H9 (cell line): ENCODE measurements around the gene SBNO1. TPM values are rescaled to one million over a fixed set of nuclear protein-coding genes. Genes with fewer than 3 reads are reported as not detected.

ENCODE experiments used
- DNase-seq: peaks from one replicate; pipeline ENCODE4 v3.0.0-alpha.2; 2017
- H2AFZ ChIP-seq: one replicate; pipeline ENCODE4 v1.6.1; 2013; ENCODE audit warnings: mild to moderate bottlenecking, low read length, control low read depth, moderate library complexity
- H2AK5ac ChIP-seq: 2 replicates; pipeline ENCODE4 v1.6.1; 2013; ENCODE audit warnings: low read length, control low read depth, mixed read lengths; ENCODE audit not compliant: insufficient read length
- H2BK120ac ChIP-seq: one replicate; pipeline ENCODE4 v1.6.1; 2013; ENCODE audit warnings: low read depth, mild to moderate bottlenecking, low read length, control low read depth, inconsistent platforms; ENCODE audit not compliant: poor library complexity, severe bottlenecking
- H2BK12ac ChIP-seq: 2 replicates; pipeline ENCODE4 v1.6.1; 2013; ENCODE audit warnings: low read length, control low read depth, mixed read lengths, low read depth; ENCODE audit not compliant: insufficient read length
- H2BK15ac ChIP-seq: 2 replicates; pipeline ENCODE4 v1.6.1; 2013; ENCODE audit warnings: low read depth, low read length, control low read depth
- H2BK20ac ChIP-seq: one replicate; pipeline ENCODE4 v1.6.1; 2013; ENCODE audit warnings: low read depth, mild to moderate bottlenecking, low read length, control low read depth, inconsistent platforms; ENCODE audit not compliant: poor library complexity, severe bottlenecking
- H2BK5ac ChIP-seq: 2 replicates; pipeline ENCODE4 v1.6.1; 2013; ENCODE audit warnings: low read length, control low read depth, mixed read lengths; ENCODE audit not compliant: insufficient read length
- H3K14ac ChIP-seq: 2 replicates; pipeline ENCODE4 v1.6.1; 2013; ENCODE audit warnings: low read length, control low read depth; ENCODE audit not compliant: insufficient read depth
- H3K18ac ChIP-seq: 2 replicates; pipeline ENCODE4 v1.6.1; 2013; ENCODE audit warnings: low read depth, mild to moderate bottlenecking, mixed read lengths, low read length, control low read depth; ENCODE audit not compliant: insufficient read length
- H3K23ac ChIP-seq: 2 replicates; pipeline ENCODE4 v1.6.1; 2013; ENCODE audit warnings: low read length, control low read depth, mixed read lengths, low read depth; ENCODE audit not compliant: insufficient read length
- H3K23me2 ChIP-seq: 2 replicates; pipeline ENCODE4 v1.6.1; 2013; ENCODE audit warnings: low read depth, mild to moderate bottlenecking, mixed read lengths, low read length, control low read depth; ENCODE audit not compliant: insufficient read length, poor library complexity, severe bottlenecking
- H3K27ac ChIP-seq: 2 replicates; pipeline ENCODE4 v1.5.1; 2013; ENCODE audit warnings: low read length, control low read depth, mixed read lengths, low read depth; ENCODE audit not compliant: insufficient read length
- H3K27me3 ChIP-seq: 2 replicates; pipeline ENCODE4 v1.6.1; 2013; ENCODE audit warnings: low read length, control low read depth, inconsistent platforms; ENCODE audit not compliant: insufficient read depth
- H3K4ac ChIP-seq: 2 replicates; pipeline ENCODE4 v1.6.1; 2013; ENCODE audit warnings: low read depth, mild to moderate bottlenecking, control low read depth, inconsistent platforms, low read length, moderate library complexity
- H3K4me1 ChIP-seq: 2 replicates; pipeline ENCODE4 v1.6.1; 2013; ENCODE audit warnings: low read length, control low read depth, inconsistent platforms; ENCODE audit not compliant: insufficient read depth
- H3K4me2 ChIP-seq: 2 replicates; pipeline ENCODE4 v1.6.1; 2013; ENCODE audit warnings: low read length, control low read depth, mixed read lengths; ENCODE audit not compliant: insufficient read length, insufficient read depth
- H3K56ac ChIP-seq: 2 replicates; pipeline ENCODE4 v1.6.1; 2013; ENCODE audit warnings: low read depth, mild to moderate bottlenecking, mixed read lengths, low read length, control low read depth; ENCODE audit not compliant: insufficient read length
- H3K79me1 ChIP-seq: 2 replicates; pipeline ENCODE4 v1.6.1; 2013; ENCODE audit warnings: low read depth, mild to moderate bottlenecking, moderate library complexity, low read length, control low read depth, inconsistent platforms; ENCODE audit not compliant: insufficient read depth, poor library complexity, severe bottlenecking
- H3K79me2 ChIP-seq: 2 replicates; pipeline ENCODE4 v1.6.1; 2013; ENCODE audit warnings: low read length, control low read depth, inconsistent platforms; ENCODE audit not compliant: insufficient read depth
- H3K9ac ChIP-seq: 2 replicates; pipeline ENCODE4 v1.6.1; 2013; ENCODE audit warnings: low read length, control low read depth, mixed read lengths; ENCODE audit not compliant: insufficient read length; ENCODE audit errors: extremely low read depth
- H3K9me3 ChIP-seq: one replicate; pipeline ENCODE4 v1.6.1; 2013; ENCODE audit warnings: low read depth, low read length, inconsistent platforms; ENCODE audit not compliant: control insufficient read depth
- H3T11ph ChIP-seq: one replicate; pipeline ENCODE4 v1.6.1; 2013; ENCODE audit warnings: mild to moderate bottlenecking, low read length, control low read depth, inconsistent platforms
- H4K20me1 ChIP-seq: one replicate; pipeline ENCODE4 v1.6.1; 2013; ENCODE audit not compliant: control insufficient read depth, insufficient read length, insufficient read depth
- H4K5ac ChIP-seq: 2 replicates; pipeline ENCODE4 v1.6.1; 2013; ENCODE audit warnings: low read depth, mild to moderate bottlenecking, mixed read lengths, low read length, control low read depth; ENCODE audit not compliant: insufficient read length
- H4K8ac ChIP-seq: replicated peaks from 2 replicates; pipeline ENCODE4 v1.6.1; 2013; ENCODE audit warnings: low read length, control low read depth, mixed read lengths, low read depth; ENCODE audit not compliant: insufficient read length
- H4K91ac ChIP-seq: 2 replicates; pipeline ENCODE4 v1.6.1; 2013; ENCODE audit warnings: low read depth, mild to moderate bottlenecking, moderate library complexity, mixed read lengths, low read length, control low read depth; ENCODE audit not compliant: insufficient read length
- H3K27ac Mint-ChIP-seq, 3 experiments: 2 replicates in 2 of 3; 3 replicates in 1 of 3; pipeline ENCODE4 v1.8.0; 2020 to 2021; ENCODE audit warnings: mixed read lengths in 3 of 3, mild to moderate bottlenecking in 1 of 3, moderate library complexity in 1 of 3
- H3K27me3 Mint-ChIP-seq: 2 replicates; pipeline ENCODE4 v1.8.0; 2021; ENCODE audit warnings: low read depth, mild to moderate bottlenecking, moderate library complexity, mixed read lengths
- H3K36me3 Mint-ChIP-seq, 3 experiments: 2 replicates in 2 of 3; 3 replicates in 1 of 3; pipeline ENCODE4 v1.8.0; 2020 to 2021; ENCODE audit warnings: low read depth in 3 of 3, mixed read lengths in 3 of 3; ENCODE audit not compliant: insufficient read depth in 1 of 3
- H3K4me1 Mint-ChIP-seq, 2 experiments: 2 replicates each; pipeline ENCODE4 v1.8.0; 2020; ENCODE audit warnings: mixed read lengths in 2 of 2
- H3K4me3 Mint-ChIP-seq, 2 experiments: 2 replicates in 1 of 2; 3 replicates in 1 of 2; pipeline ENCODE4 v1.8.0; 2020 to 2021; ENCODE audit warnings: mild to moderate bottlenecking in 2 of 2, mixed read lengths in 2 of 2, moderate library complexity in 1 of 2
- H3K9me3 Mint-ChIP-seq, 2 experiments: 2 replicates in 1 of 2; 3 replicates in 1 of 2; pipeline ENCODE4 v1.8.0; 2020; ENCODE audit warnings: mild to moderate bottlenecking in 2 of 2, mixed read lengths in 2 of 2, moderate library complexity in 1 of 2
- WGBS: extraction: QIAGEN DNeasy Blood & Tissue Kit; methylation state at CpG from one replicate; pipeline ENCODE4 v1.1.7; 2013; ENCODE audit warnings: missing lambda C conversion rate, low lambda C conversion rate, mixed read lengths; ENCODE audit not compliant: insufficient read length; ENCODE audit errors: extremely low coverage; 5-methylcytosine and 5-hydroxymethylcytosine counted together
- total RNA-seq: library from RNA; stranded (reverse); gene quantifications from 2 replicates; pipeline ENCODE4 v1.2.1, GENCODE V29; 2021
- TF ChIP-seq, protein P1 (sequence below): fragments of 200-600 bp; sonication (generic); conservative IDR thresholded peaks from 3 replicates; pipeline ENCODE4 v1.8.0; 2021; ENCODE audit warnings: antibody characterized with exemption, mild to moderate bottlenecking

The SBNO1 gene
- total RNA-seq, 1 experiment from 2014 or later, result 47.5 TPM

DNA sequence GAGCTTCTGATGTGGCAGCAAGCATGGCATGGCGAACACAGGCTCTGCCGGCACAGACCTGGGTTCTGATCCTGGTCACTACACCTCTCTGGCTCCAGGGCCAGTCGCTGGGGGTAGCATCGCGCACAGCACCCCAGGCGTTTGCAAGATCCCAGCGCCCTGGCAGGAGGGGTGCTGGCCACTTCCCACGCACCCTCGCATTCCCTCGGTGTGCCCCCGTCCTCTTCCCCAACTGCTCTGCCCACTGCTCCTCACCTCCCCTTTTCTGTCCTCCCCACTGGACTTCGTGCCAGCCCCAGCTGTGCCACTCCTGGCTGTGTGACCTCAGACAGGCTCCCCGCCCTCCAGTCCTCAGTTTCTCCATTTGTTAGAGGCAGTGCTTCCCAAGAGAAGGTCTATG, 95.8 kb downstream of the SBNO1 start:
- H3K4me3 Mint-ChIP-seq, result peak overlapping the region; percentile 91 to 96
- H2AK5ac ChIP-seq, result no peak overlapping the region
- peak overlapping the region; percentile 61 for H3K4me2 ChIP-seq
- no peaks in the 10 kb centered on the region for H4K20me1 ChIP-seq
- peaks cover 3% of the 10 kb centered on the region; the same call in 1 of the 2 replicates for H3K4me1 ChIP-seq
- H3K27me3 ChIP-seq, result no peaks in the 10 kb centered on the region
- whole genome bisulfite sequencing, result no CpG with 5 or more reads among the region's 13 CpGs
- H3K14ac ChIP-seq, result peak overlapping the region; percentile 33
- H2BK5ac ChIP-seq, result no peak overlapping the region
- no peaks in the 10 kb centered on the region for H3K27me3 Mint-ChIP-seq
- no peaks in the 10 kb centered on the region for H3K9me3 ChIP-seq
- no peak overlapping the region for H3T11ph ChIP-seq
- H3K27ac Mint-ChIP-seq, result peak overlapping the region; percentile 87 to 92 (median 88); a peak in 6 of 7 replicates
- H3K27ac ChIP-seq, result no peak overlapping the region
- no peak overlapping the region for H3K23ac ChIP-seq
- no peak overlapping the region for H3K56ac ChIP-seq
- H2AFZ ChIP-seq, result no peak overlapping the region
- H3K4me1 Mint-ChIP-seq, result peaks cover 44 to 45% of the 10 kb centered on the region in 2 experiments
- H2BK12ac ChIP-seq, result no peak overlapping the region
- TF ChIP-seq, protein P1, sequence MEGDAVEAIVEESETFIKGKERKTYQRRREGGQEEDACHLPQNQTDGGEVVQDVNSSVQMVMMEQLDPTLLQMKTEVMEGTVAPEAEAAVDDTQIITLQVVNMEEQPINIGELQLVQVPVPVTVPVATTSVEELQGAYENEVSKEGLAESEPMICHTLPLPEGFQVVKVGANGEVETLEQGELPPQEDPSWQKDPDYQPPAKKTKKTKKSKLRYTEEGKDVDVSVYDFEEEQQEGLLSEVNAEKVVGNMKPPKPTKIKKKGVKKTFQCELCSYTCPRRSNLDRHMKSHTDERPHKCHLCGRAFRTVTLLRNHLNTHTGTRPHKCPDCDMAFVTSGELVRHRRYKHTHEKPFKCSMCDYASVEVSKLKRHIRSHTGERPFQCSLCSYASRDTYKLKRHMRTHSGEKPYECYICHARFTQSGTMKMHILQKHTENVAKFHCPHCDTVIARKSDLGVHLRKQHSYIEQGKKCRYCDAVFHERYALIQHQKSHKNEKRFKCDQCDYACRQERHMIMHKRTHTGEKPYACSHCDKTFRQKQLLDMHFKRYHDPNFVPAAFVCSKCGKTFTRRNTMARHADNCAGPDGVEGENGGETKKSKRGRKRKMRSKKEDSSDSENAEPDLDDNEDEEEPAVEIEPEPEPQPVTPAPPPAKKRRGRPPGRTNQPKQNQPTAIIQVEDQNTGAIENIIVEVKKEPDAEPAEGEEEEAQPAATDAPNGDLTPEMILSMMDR, result no peak
- H3K36me3 Mint-ChIP-seq, result peaks cover 12 to 50% (median 41%) of the 10 kb centered on the region in 3 experiments
- peak overlapping the region; percentile 37 for H3K18ac ChIP-seq
- H4K91ac ChIP-seq, result peak overlapping the region; percentile 16
- no peak overlapping the region for H2BK20ac ChIP-seq
- H2BK15ac ChIP-seq, result no peak overlapping the region
- H3K23me2 ChIP-seq, result peaks cover 14% of the 10 kb centered on the region
- no peak overlapping the region; the same call in 1 of the 2 replicates for H3K4ac ChIP-seq
- H4K8ac ChIP-seq, result peak overlapping the region; percentile 44
- peaks cover 2% of the 10 kb centered on the region for H3K79me1 ChIP-seq
- H3K79me2 ChIP-seq, result peaks cover 24% of the 10 kb centered on the region; the same call in 1 of the 2 replicates
- no peak for DNase-seq
- H3K9me3 Mint-ChIP-seq, result peaks cover 0 to 3% of the 10 kb centered on the region in 2 experiments; a peak in 2 of 5 replicates
- H2BK120ac ChIP-seq, result no peak overlapping the region
- H3K9ac ChIP-seq, result peak overlapping the region; percentile 18
- H4K5ac ChIP-seq, result peak overlapping the region; percentile 6
